ENCODE results near the gene RIMS1. TPM values are rescaled to one million over a fixed set of nuclear protein-coding genes. Genes with fewer than 3 reads are reported as not detected.

RIMS1 gene
- polyA plus RNA-seq, 6 donors from 2014 or later, result not detected

DNA sequence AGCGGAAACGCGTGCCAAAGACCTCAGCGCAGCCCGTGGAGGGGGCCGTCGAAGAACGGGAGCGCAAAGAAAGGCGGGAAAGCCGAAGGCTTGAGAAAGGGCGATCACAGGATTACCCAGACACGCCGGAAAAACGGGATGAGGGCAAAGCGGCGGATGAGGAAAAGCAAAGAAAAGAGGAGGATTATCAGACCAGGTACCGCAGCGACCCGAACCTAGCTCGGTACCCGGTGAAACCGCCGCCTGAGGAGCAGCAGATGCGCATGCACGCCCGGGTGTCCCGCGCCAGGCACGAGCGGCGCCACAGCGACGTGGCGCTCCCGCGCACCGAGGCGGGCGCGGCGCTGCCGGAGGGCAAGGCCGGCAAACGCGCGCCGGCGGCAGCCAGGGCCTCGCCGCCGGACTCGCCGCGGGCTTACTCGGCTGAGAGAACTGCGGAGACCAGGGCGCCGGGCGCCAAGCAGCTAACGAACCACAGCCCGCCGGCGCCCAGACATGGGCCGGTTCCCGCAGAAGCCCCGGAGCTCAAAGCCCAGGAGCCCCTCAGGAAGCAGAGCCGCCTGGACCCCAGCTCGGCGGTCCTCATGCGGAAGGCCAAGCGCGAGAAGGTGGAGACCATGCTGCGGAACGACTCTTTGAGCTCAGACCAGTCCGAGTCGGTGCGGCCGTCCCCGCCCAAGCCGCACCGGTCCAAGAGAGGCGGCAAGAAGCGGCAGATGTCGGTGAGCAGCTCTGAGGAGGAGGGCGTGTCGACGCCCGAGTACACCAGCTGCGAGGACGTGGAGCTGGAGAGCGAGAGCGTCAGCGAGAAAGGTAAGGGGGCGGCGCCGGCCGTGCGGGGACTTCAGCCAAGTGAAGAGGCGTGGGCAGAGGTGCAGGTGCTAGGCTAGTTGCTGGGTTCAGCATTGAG is 296.2 kb downstream of the RIMS1 start:
- H3K27ac Mint-ChIP-seq, result peak overlapping the region in 1 of 6 donors; percentile 72
- DNase-seq (peak; percentile 3), ATAC-seq (ENCODE audit: low read depth in 2 of 2) (peak; percentile 56 to 71)
- peaks cover 0 to 4% (median 3%) of the 10 kb centered on the region in 7 donors for H3K9me3 Mint-ChIP-seq
- H3K4me1 Mint-ChIP-seq, result peaks cover 8 to 11% (median 9%) of the 10 kb centered on the region in 3 donors
- H3K36me3 Mint-ChIP-seq, result peaks cover 0 to 9% of the 10 kb centered on the region in 2 donors
- peaks cover 37 to 68% (median 67%) of the 10 kb centered on the region in 3 donors for H3K27me3 Mint-ChIP-seq
- H3K4me3 Mint-ChIP-seq, result peak overlapping the region in 7 of 8 donors; percentile 56 to 84 (median 71)

- Mint-ChIP-seq H3K27ac (no peak overlapping the region), H3K27me3 (peaks cover 4 to 8% (median 5%) of the 10 kb centered on the region in 3 donors), H3K4me1 (no peaks in the 10 kb centered on the region), H3K9me3 (peaks cover 0 to 4% (median 0%) of the 10 kb centered on the region in 7 donors), H3K36me3 (no peaks in the 10 kb centered on the region), H3K4me3 (no peak overlapping the region)
- ATAC-seq (ENCODE audit: low read depth in 2 of 2), result no peak
- no peak for DNase-seq
Observed at GRCh38 chr6:72203983-72204382, 317.6 kb downstream of the RIMS1 start.

DNA sequence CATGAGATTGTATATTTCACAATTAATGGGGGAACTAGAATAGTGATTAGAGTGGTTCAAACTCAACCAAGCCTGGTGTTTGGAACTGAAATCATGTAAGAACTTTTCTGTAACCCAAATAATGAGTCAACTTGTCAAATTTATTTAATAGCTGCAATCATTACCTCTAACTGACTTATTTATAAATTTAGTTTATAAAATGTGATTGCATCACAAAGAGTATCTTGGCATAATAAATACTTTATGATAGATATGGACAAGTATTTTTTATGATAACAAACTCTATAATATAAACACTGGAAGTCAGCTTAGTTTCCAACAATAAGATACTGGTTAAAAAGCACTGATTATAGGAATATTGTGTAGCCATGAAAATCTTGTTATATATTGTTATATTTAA is 319.1 kb downstream of the RIMS1 start:
- peaks cover 0 to 4% (median 0%) of the 10 kb centered on the region in 7 donors for H3K9me3 Mint-ChIP-seq
- peaks cover 4 to 8% (median 5%) of the 10 kb centered on the region in 3 donors for H3K27me3 Mint-ChIP-seq
- no peaks in the 10 kb centered on the region for H3K4me1 Mint-ChIP-seq
- H3K27ac Mint-ChIP-seq, result no peak overlapping the region
- DNase-seq, result no peak
- no peaks in the 10 kb centered on the region for H3K36me3 Mint-ChIP-seq
- ATAC-seq (ENCODE audit: low read depth in 2 of 2), result no peak
- H3K4me3 Mint-ChIP-seq, result no peak overlapping the region

DNA sequence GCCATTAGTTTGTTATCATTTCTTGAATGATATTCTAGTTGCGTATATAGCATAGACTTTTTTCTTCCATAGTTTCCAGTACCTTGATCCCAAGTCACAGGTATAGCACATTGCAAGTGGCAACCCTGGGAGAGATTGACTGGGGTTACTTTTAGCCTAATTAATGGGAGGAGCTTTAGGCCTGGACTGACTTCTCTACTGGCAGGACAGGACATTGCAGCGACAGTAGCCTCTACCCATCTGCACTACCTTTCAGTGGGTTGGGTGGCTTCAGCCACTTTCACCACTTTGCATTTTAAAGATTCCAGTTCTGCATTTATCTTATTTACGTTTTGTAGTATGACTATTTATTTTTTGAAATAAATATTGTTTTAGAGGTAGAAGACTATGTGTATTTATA is 320.3 kb downstream of the RIMS1 start:
- no peak overlapping the region for H3K27ac Mint-ChIP-seq
- H3K9me3 Mint-ChIP-seq, result peaks cover 0 to 4% (median 0%) of the 10 kb centered on the region in 7 donors
- H3K4me3 Mint-ChIP-seq, result no peak overlapping the region
- DNase-seq (no peak), ATAC-seq (ENCODE audit: low read depth in 2 of 2) (no peak)
- no peaks in the 10 kb centered on the region for H3K4me1 Mint-ChIP-seq
- peaks cover 4 to 8% (median 5%) of the 10 kb centered on the region in 3 donors for H3K27me3 Mint-ChIP-seq
- no peaks in the 10 kb centered on the region for H3K36me3 Mint-ChIP-seq

- H3K27me3 Mint-ChIP-seq, result peaks cover 0 to 5% (median 0%) of the 10 kb centered on the region in 3 donors
- H3K9me3 Mint-ChIP-seq, result no peaks in the 10 kb centered on the region
- H3K4me1 Mint-ChIP-seq, result no peaks in the 10 kb centered on the region
- no peaks in the 10 kb centered on the region for H3K36me3 Mint-ChIP-seq
- ATAC-seq (ENCODE audit: low read depth in 2 of 2) (no peak), DNase-seq (no peak)
- H3K27ac Mint-ChIP-seq, result no peak overlapping the region
- H3K4me3 Mint-ChIP-seq, result no peak overlapping the region
Observed at GRCh38 chr6:72212686-72213085, 326.3 kb downstream of the RIMS1 start.

GRCh38 chr6:72213654-72214053 is 327.3 kb downstream of the RIMS1 start:
- Mint-ChIP-seq H3K4me1 (no peaks in the 10 kb centered on the region), H3K27ac (no peak overlapping the region), H3K9me3 (no peaks in the 10 kb centered on the region), H3K36me3 (no peaks in the 10 kb centered on the region), H3K4me3 (no peak overlapping the region), H3K27me3 (peaks cover 0 to 5% (median 0%) of the 10 kb centered on the region in 3 donors)
- DNase-seq (no peak), ATAC-seq (ENCODE audit: low read depth in 2 of 2) (no peak)

- DNase-seq (no peak), ATAC-seq (ENCODE audit: low read depth in 2 of 2) (no peak)
- no peak overlapping the region for H3K4me3 Mint-ChIP-seq
- H3K4me1 Mint-ChIP-seq, result no peaks in the 10 kb centered on the region
- H3K27me3 Mint-ChIP-seq, result peaks cover 0 to 5% (median 4%) of the 10 kb centered on the region in 3 donors
- H3K9me3 Mint-ChIP-seq, result no peaks in the 10 kb centered on the region
- H3K27ac Mint-ChIP-seq, result no peak overlapping the region
- H3K36me3 Mint-ChIP-seq, result no peaks in the 10 kb centered on the region
Observed at GRCh38 chr6:72216222-72217068, 330.1 kb downstream of the RIMS1 start.

GRCh38 chr6:72217626-72218025 is 331.3 kb downstream of the RIMS1 start:
- Mint-ChIP-seq H3K4me1 (no peaks in the 10 kb centered on the region), H3K4me3 (no peak overlapping the region), H3K36me3 (no peaks in the 10 kb centered on the region), H3K27me3 (peaks cover 0 to 5% (median 4%) of the 10 kb centered on the region in 3 donors), H3K9me3 (no peaks in the 10 kb centered on the region), H3K27ac (no peak overlapping the region)
- no peak for ATAC-seq (ENCODE audit: low read depth in 2 of 2)
- no peak for DNase-seq

- ATAC-seq (ENCODE audit: low read depth in 2 of 2) (no peak), DNase-seq (no peak)
- H3K27ac Mint-ChIP-seq, result peak overlapping the region in 1 of 6 donors; percentile 41
- no peak overlapping the region for H3K4me3 Mint-ChIP-seq
- no peaks in the 10 kb centered on the region for H3K4me1 Mint-ChIP-seq
- no peaks in the 10 kb centered on the region for H3K36me3 Mint-ChIP-seq
- no peaks in the 10 kb centered on the region for H3K9me3 Mint-ChIP-seq
- peaks cover 0 to 5% (median 4%) of the 10 kb centered on the region in 3 donors for H3K27me3 Mint-ChIP-seq
Observed at GRCh38 chr6:72218125-72218524, 331.8 kb downstream of the RIMS1 start.

GRCh38 chr6:72219536-72219935 is 333.2 kb downstream of the RIMS1 start:
- H3K36me3 Mint-ChIP-seq, result no peaks in the 10 kb centered on the region
- H3K27ac Mint-ChIP-seq, result no peak overlapping the region
- peaks cover 0 to 5% (median 4%) of the 10 kb centered on the region in 3 donors for H3K27me3 Mint-ChIP-seq
- no peak overlapping the region for H3K4me3 Mint-ChIP-seq
- ATAC-seq (ENCODE audit: low read depth in 2 of 2) (no peak), DNase-seq (no peak)
- no peaks in the 10 kb centered on the region for H3K9me3 Mint-ChIP-seq
- no peaks in the 10 kb centered on the region for H3K4me1 Mint-ChIP-seq

- H3K36me3 Mint-ChIP-seq, result no peaks in the 10 kb centered on the region
- no peaks in the 10 kb centered on the region for H3K4me1 Mint-ChIP-seq
- no peak overlapping the region for H3K4me3 Mint-ChIP-seq
- no peak overlapping the region for H3K27ac Mint-ChIP-seq
- no peaks in the 10 kb centered on the region for H3K9me3 Mint-ChIP-seq
- no peaks in the 10 kb centered on the region for H3K27me3 Mint-ChIP-seq
- no peak for DNase-seq
- no peak for ATAC-seq (ENCODE audit: low read depth in 2 of 2)
Observed at GRCh38 chr6:72238021-72238420, 351.7 kb downstream of the RIMS1 start.

DNA sequence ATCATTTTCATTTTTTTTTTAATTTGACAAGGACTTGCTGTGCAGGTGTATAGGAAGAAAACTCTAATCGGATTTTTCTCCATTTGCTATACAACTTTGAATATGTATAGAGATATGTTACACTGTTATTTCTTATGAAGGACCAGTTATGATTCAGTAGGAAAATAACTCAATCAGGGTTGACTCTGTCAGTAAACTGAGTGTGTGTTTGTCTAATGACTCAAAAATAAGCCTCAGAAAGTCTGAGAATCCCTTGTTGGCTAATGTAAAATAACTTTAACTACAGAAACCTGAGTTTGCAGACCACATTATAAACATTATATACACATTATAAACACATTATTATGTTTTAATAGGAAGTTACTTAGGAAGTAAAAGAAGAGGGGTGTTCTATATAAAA is 352.6 kb downstream of the RIMS1 start:
- no peak for DNase-seq
- no peak overlapping the region for H3K27ac Mint-ChIP-seq
- H3K27me3 Mint-ChIP-seq, result no peaks in the 10 kb centered on the region
- H3K9me3 Mint-ChIP-seq, result no peaks in the 10 kb centered on the region
- no peak for ATAC-seq (ENCODE audit: low read depth in 2 of 2)
- H3K4me1 Mint-ChIP-seq, result no peaks in the 10 kb centered on the region
- H3K4me3 Mint-ChIP-seq, result no peak overlapping the region
- no peaks in the 10 kb centered on the region for H3K36me3 Mint-ChIP-seq

DNA sequence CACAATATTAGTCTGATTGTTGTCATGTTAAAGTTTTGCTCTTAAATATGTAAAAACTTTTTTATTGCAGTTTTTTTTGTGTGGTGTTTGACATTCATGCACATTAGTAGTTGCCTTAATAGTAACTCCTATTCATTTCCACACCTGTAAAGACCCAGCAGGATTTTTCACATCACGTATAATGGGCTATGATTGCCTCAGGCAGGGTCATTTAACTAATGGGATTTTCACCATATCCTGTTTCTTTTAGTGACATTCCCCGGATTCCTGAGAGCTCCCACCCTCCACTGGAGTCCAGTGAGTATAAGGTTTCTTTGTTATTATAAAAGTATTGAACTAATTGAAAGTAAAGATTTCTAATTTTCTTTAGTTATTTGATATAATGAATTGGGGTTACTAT is 359.2 kb downstream of the RIMS1 start:
- peak overlapping the region in 1 of 6 donors; percentile 47 for H3K27ac Mint-ChIP-seq
- no peaks in the 10 kb centered on the region for H3K4me1 Mint-ChIP-seq
- H3K4me3 Mint-ChIP-seq, result no peak overlapping the region
- H3K27me3 Mint-ChIP-seq, result no peaks in the 10 kb centered on the region
- no peaks in the 10 kb centered on the region for H3K36me3 Mint-ChIP-seq
- H3K9me3 Mint-ChIP-seq, result no peaks in the 10 kb centered on the region
- DNase-seq (no peak), ATAC-seq (ENCODE audit: low read depth in 2 of 2) (no peak)

All from naive B cell (primary cell).